ENCODE results near the gene ITPKC. TPM values are rescaled to one million over a fixed set of nuclear protein-coding genes. Genes with fewer than 3 reads are reported as not detected.

The ITPKC gene
- total and polyA plus RNA-seq, 10 of the 15 experiments (the other 5 are each of a cell fraction or from before 2014, with no cell fraction given), result 0.03 to 6.4 (median 3.5) TPM

- TF ChIP-seq TCF12 (IDR thresholded peaks at IDR 0.05; ENCODE audit: low read depth, low read length) (peak; percentile 98), SMAD1 (IDR thresholded peaks at IDR 0.05; ENCODE audit: low read depth, partially characterized antibody) (no peak)
Measured at GRCh38 chr19:40776932-40777644, 60.2 kb downstream of the ITPKC start (continued).

GRCh38 chr19:40777645-40777936 is 60.7 kb downstream of the ITPKC start:
- Histone ChIP-seq H3K79me2 (ENCODE audit: control insufficient read depth, insufficient read depth, low read length) (peaks cover 11% of the 10 kb centered on the region), H3K27me3 (replicated peaks in 1 of 2; ENCODE audit: control insufficient read depth in 2 of 2, insufficient read depth in 2 of 2, low read length in 1 of 2) (no peaks in the 10 kb centered on the region), H3K4me2 (ENCODE audit: control insufficient read depth, insufficient read depth) (peak overlapping the region; percentile 84), H3K4me3 (peak overlapping the region; percentile 70), H3K9me3 (replicated peaks; ENCODE audit: control insufficient read depth, insufficient read depth, low read length) (no peaks in the 10 kb centered on the region), H4K20me1 (ENCODE audit: control insufficient read depth, insufficient read depth) (no peaks in the 10 kb centered on the region), H3K4me1 (ENCODE audit: control insufficient read depth, insufficient read depth, low read length) (peaks cover 39% of the 10 kb centered on the region), H3K27ac (ENCODE audit: control insufficient read depth, insufficient read depth) (peak overlapping the region; percentile 100), H3K36me3 (ENCODE audit: control insufficient read depth in 2 of 2, insufficient read depth in 2 of 2, low read length in 1 of 2) (no peaks in the 10 kb centered on the region), H2AFZ (ENCODE audit: control insufficient read depth, low read depth, low read length) (peak overlapping the region; percentile 74), H3K9ac (ENCODE audit: control insufficient read depth, insufficient read depth, low read length) (peak overlapping the region; percentile 96)
- DNase-seq (ENCODE audit: low read depth, low spot score) (no peak), ATAC-seq (no peak), FAIRE-seq (no peak)
- SMC1A ChIA-PET (ENCODE audit: uncharacterized antibody, unreplicated experiment), result interaction anchor here (0.7 to 11.2 kb wide), 15 partner anchors 9 to 94 kb away, joined by 3 to 256 read pairs (median 12); partner anchors contain the start of genes ACTMAP, COQ8B, EGLN2 and ITPKC
- POLR2A ChIA-PET, result interaction anchor here (0.6 to 8.1 kb wide), 26 partner anchors 9 to 755 kb away, joined by 3 to 331 read pairs (median 8); partner anchors contain the start of genes ACTMAP, B9D2, COQ8B and EGLN2
- intact Hi-C loops (cut with micrococcal nuclease; ENCODE audit: unreplicated experiment), result loop anchor here (1.0 kb wide), 3 partner anchors 21 to 26 kb away; partner anchors contain the start of gene SNRPA
- in situ Hi-C loops (cut with MboI), result no loop called here
- CTCF ChIA-PET, result interaction anchor here (0.7 to 4.6 kb wide), 14 partner anchors 9 to 1103 kb away, joined by 3 to 72 read pairs (median 4); partner anchors contain the start of genes ACTMAP, COQ8B, EGLN2 and ITPKC
- 1% methylated on average over 10 of the region's 10 CpGs for WGBS (ENCODE audit: insufficient coverage, insufficient replicate concordance, low lambda C conversion rate, missing lambda C conversion rate)
- BruUV-seq (replicated peaks), result TSS peak; percentile 99
- RAD21 ChIA-PET (ENCODE audit: unreplicated experiment), result interaction anchor here (0.9 to 7.6 kb wide), 19 partner anchors 9 to 486 kb away, joined by 3 to 291 read pairs (median 5); partner anchors contain the start of genes ACTMAP, C19orf47, COQ8B and EGLN2
- TF ChIP-seq RCOR1 (conservative IDR thresholded peaks at IDR 0.05; ENCODE audit: low read depth, low read length) (no peak), PRDM15 (CRISPR knock-in tag; IDR thresholded peaks at IDR 0.05) (no peak), CHD1 (IDR thresholded peaks at IDR 0.05; ENCODE audit: low read depth, low read length) (peak; percentile 88; the same call in 1 of the 2 replicates), RELA (IDR thresholded peaks at IDR 0.05; ENCODE audit: borderline replicate concordance, partially characterized antibody) (peak; percentile 14), FOS (IDR thresholded peaks at IDR 0.05; ENCODE audit: borderline replicate concordance, extremely low read depth, insufficient read length) (no peak), NBN (IDR thresholded peaks at IDR 0.05) (peak; percentile 47), DPF2 (IDR thresholded peaks at IDR 0.05) (peak; percentile 21; the same call in 1 of the 2 replicates), PML (IDR thresholded peaks at IDR 0.05; ENCODE audit: low read length) (peak; percentile 93), POLR2AphosphoS5 (IDR thresholded peaks at IDR 0.05; ENCODE audit: low read length) (peak; percentile 93), KLF5 (IDR thresholded peaks at IDR 0.05; ENCODE audit: partially characterized antibody) (no peak), BACH1 (IDR thresholded peaks at IDR 0.05; ENCODE audit: borderline replicate concordance) (peak; percentile 30; the same call in 1 of the 2 replicates), NFYA (IDR thresholded peaks at IDR 0.05; ENCODE audit: borderline replicate concordance, low read depth, low read length) (peak; percentile 51; the same call in 1 of the 2 replicates), TAF1 (IDR thresholded peaks at IDR 0.05; ENCODE audit: borderline replicate concordance, low read depth, low read length) (peak; percentile 70; the same call in 1 of the 2 replicates), CREB1 (IDR thresholded peaks at IDR 0.05; ENCODE audit: low read depth) (no peak), SMARCA5 (IDR thresholded peaks at IDR 0.05) (peak; percentile 98), ZNF207 (IDR thresholded peaks at IDR 0.05; ENCODE audit: borderline replicate concordance) (peak; percentile 28; the same call in 1 of the 2 replicates)
- TF ChIP-seq, protein P1, sequence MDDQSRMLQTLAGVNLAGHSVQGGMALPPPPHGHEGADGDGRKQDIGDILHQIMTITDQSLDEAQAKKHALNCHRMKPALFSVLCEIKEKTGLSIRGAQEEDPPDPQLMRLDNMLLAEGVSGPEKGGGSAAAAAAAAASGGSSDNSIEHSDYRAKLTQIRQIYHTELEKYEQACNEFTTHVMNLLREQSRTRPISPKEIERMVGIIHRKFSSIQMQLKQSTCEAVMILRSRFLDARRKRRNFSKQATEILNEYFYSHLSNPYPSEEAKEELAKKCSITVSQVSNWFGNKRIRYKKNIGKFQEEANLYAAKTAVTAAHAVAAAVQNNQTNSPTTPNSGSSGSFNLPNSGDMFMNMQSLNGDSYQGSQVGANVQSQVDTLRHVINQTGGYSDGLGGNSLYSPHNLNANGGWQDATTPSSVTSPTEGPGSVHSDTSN (IDR thresholded peaks at IDR 0.05; ENCODE audit: insufficient replicate concordance, low read depth, low read length), result peak; percentile 73

All from GM12878 (cell line).